H1 (cell line): ENCODE measurements around the gene KCTD11.
A peak's percentile ranks its signal among the peaks of the same experiment; 100 is the strongest.

ENCODE experiments used
- BCL11A ChIP-seq, 2 experiments: IDR thresholded peaks; one replicate each; pipeline ENCODE4 v1.6.1; 2011; ENCODE audit warnings: low read depth in 2 of 2, low read length in 2 of 2, mild to moderate bottlenecking in 2 of 2
- RAD21 ChIP-seq, 2 experiments: IDR thresholded peaks in 1 of 2; conservative IDR thresholded peaks in 1 of 2; 2 replicates each; pipeline ENCODE4 v1.6.1; 2011; ENCODE audit warnings: low read depth in 2 of 2, low read length in 2 of 2, improper control_type of control experiment in 1 of 2, inconsistent platforms in 1 of 2, mild to moderate bottlenecking in 1 of 2, moderate library complexity in 1 of 2
- SIN3A ChIP-seq, 2 experiments: IDR thresholded peaks in 1 of 2; conservative IDR thresholded peaks in 1 of 2; 2 replicates each; pipeline ENCODE4 v1.6.1; 2011 to 2012; ENCODE audit warnings: low read length in 2 of 2, improper control_type of control experiment in 1 of 2, low read depth in 1 of 2, mild to moderate bottlenecking in 1 of 2
- TF ChIP-seq, protein P1 (sequence below), 3 experiments: IDR thresholded peaks; 1 replicate in 2 of 3; 2 replicates in 1 of 3; pipeline versions ENCODE4 v1.5.1 to v1.6.1; 2011; ENCODE audit warnings: low read length in 3 of 3, mild to moderate bottlenecking in 3 of 3, inconsistent platforms in 2 of 3, low read depth in 1 of 3, moderate library complexity in 1 of 3; ENCODE audit not compliant: insufficient read depth in 1 of 3; ENCODE audit errors: control extremely low read depth in 1 of 3

DNA sequence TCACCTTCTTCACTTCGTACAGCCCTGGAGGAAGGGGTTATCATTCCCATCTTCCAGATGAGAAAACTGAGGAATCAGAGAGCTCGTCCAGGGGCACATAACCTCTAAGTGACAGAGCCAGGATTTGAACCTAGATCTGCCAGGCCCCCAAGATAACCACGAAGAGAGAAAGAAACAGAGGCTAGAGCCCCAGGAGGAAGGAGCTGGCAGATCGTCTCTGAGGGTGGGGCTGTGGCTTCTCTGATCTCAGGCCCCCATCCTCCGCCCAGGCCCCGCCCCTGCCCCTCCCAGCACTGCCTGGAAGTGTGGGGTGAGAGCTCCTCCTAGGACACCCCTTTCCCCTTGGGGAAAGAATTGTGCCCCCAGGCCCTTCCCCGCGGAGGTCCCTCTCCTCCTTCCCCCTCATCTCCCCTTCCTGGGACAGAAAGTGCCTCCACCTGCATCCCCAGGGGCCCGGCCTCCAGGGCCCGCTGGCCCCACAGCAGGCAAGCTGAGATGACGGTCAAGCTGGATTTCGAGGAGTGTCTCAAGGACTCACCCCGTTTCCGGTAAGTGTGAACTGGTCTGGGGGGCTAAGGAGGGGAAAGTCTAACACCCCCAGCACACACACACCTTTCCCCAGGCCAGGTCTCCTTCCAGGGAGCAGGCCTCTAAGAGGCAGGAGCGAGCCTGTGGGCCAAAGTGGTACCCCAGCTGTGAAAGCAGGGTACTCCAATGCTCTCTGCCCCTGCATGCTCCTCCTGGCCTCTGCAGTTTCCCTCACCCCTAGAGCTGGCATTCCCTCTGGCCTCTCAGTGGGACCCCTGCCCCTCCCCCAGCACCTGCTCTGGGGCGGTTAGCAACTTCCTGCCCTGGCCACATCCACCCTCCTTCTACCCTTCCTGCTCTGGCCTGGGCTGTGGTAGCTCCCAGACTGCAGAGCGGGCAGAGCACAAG, 15.5 kb upstream of the KCTD11 start, which contains the start of gene ACAP1:
- TF ChIP-seq BCL11A (IDR thresholded peaks at IDR 0.05; ENCODE audit: low read depth in 2 of 2, low read length in 2 of 2) (no peak), RAD21 (IDR thresholded peaks at IDR 0.05 in 1 of 2, conservative IDR thresholded peaks at IDR 0.05 in 1 of 2; ENCODE audit: low read depth in 2 of 2, low read length in 2 of 2) (peak in 1 of 2 experiments; percentile 16; a peak in 1 of 4 replicates), SIN3A (conservative IDR thresholded peaks at IDR 0.05 in 1 of 2, IDR thresholded peaks at IDR 0.05 in 1 of 2; ENCODE audit: low read depth in 1 of 2, low read length in 2 of 2) (no peak)
- TF ChIP-seq, protein P1, sequence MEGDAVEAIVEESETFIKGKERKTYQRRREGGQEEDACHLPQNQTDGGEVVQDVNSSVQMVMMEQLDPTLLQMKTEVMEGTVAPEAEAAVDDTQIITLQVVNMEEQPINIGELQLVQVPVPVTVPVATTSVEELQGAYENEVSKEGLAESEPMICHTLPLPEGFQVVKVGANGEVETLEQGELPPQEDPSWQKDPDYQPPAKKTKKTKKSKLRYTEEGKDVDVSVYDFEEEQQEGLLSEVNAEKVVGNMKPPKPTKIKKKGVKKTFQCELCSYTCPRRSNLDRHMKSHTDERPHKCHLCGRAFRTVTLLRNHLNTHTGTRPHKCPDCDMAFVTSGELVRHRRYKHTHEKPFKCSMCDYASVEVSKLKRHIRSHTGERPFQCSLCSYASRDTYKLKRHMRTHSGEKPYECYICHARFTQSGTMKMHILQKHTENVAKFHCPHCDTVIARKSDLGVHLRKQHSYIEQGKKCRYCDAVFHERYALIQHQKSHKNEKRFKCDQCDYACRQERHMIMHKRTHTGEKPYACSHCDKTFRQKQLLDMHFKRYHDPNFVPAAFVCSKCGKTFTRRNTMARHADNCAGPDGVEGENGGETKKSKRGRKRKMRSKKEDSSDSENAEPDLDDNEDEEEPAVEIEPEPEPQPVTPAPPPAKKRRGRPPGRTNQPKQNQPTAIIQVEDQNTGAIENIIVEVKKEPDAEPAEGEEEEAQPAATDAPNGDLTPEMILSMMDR (IDR thresholded peaks at IDR 0.05; ENCODE audit: control extremely low read depth in 1 of 3, insufficient read depth in 1 of 3, low read depth in 1 of 3, low read length in 3 of 3), result no peak
